ENCODE data around the gene EN2. TPM values are rescaled to one million over a fixed set of nuclear protein-coding genes. Genes with fewer than 3 reads are reported as not detected.

EN2 gene
- total and polyA plus RNA-seq, 2 of the 13 experiments (the other 11 are each of a cell fraction or from before 2014, with no cell fraction given) = not detected

GRCh38 chr7:155505422-155505793 is 47.5 kb downstream of the EN2 start:
- Histone ChIP-seq H3K9ac (ENCODE audit: insufficient read depth, low read depth, low read length) (no peak overlapping the region), H3K36me3 (replicated peaks in 1 of 2; ENCODE audit: control insufficient read depth in 1 of 2, insufficient read depth in 2 of 2, low read length in 2 of 2) (no peaks in the 10 kb centered on the region), H3K4me3 (replicated peaks in 1 of 3; ENCODE audit: insufficient read depth in 1 of 3, low read depth in 2 of 3, low read length in 3 of 3) (no peak overlapping the region), H3K4me1 (ENCODE audit: insufficient read depth, low read length) (0 out of 2 replicates have a peak, but pooled peaks cover 10% of the 10 kb centered on the region), H3K4me2 (ENCODE audit: low read depth, low read length) (no peak overlapping the region), H3K79me2 (ENCODE audit: insufficient read depth, low read length) (no peaks in the 10 kb centered on the region), H2AFZ (ENCODE audit: low read length) (no peak overlapping the region), H4K20me1 (ENCODE audit: insufficient read depth, low read length) (no peaks in the 10 kb centered on the region), H3K27ac (ENCODE audit: extremely low read length, insufficient read depth, low read length) (no peak overlapping the region), H3K27me3 (ENCODE audit: control insufficient read depth in 1 of 2, insufficient read depth in 2 of 2, low read length in 2 of 2) (peaks cover 3 to 59% of the 10 kb centered on the region in 2 experiments; a peak in 4 of 5 replicates), H3K9me3 (ENCODE audit: low read length) (no peaks in the 10 kb centered on the region)
- CTCF ChIA-PET (ENCODE audit: low intra/inter-chr PET ratio, low total read pairs) = no interaction called here
- no TSS peak for BruUV-seq (replicated peaks)
- DNase-seq (ENCODE audit: low spot score) = no peak
- TF ChIP-seq YEATS2 (CRISPR knock-in tag; IDR thresholded peaks at IDR 0.05; ENCODE audit: borderline replicate concordance) = no peak
- TF ChIP-seq MATR3 (CRISPR knock-in tag; IDR thresholded peaks at IDR 0.05) = no peak
- TF ChIP-seq ZNF501 (CRISPR knock-in tag; IDR thresholded peaks at IDR 0.05) = no peak
- TF ChIP-seq, protein P1, sequence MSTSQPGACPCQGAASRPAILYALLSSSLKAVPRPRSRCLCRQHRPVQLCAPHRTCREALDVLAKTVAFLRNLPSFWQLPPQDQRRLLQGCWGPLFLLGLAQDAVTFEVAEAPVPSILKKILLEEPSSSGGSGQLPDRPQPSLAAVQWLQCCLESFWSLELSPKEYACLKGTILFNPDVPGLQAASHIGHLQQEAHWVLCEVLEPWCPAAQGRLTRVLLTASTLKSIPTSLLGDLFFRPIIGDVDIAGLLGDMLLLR (CRISPR knock-in tag; IDR thresholded peaks at IDR 0.05) = no peak
- no peak for TF ChIP-seq ZNF709 (CRISPR knock-in tag; IDR thresholded peaks at IDR 0.05)
- TF ChIP-seq CC2D1A (CRISPR knock-in tag; IDR thresholded peaks at IDR 0.05) = no peak
- TF ChIP-seq HOXA7 (CRISPR knock-in tag; IDR thresholded peaks at IDR 0.05) = no peak
- TF ChIP-seq SCMH1 (CRISPR knock-in tag; IDR thresholded peaks at IDR 0.05; ENCODE audit: borderline replicate concordance) = no peak
- TF ChIP-seq ZNF883 (CRISPR knock-in tag; IDR thresholded peaks at IDR 0.05; ENCODE audit: not compliant biosample characterization) = no peak
- TF ChIP-seq ZNF891 (CRISPR knock-in tag; IDR thresholded peaks at IDR 0.05) = no peak
- TF ChIP-seq ZFP36L2 (CRISPR knock-in tag; IDR thresholded peaks at IDR 0.05) = no peak
- TF ChIP-seq, protein P2, sequence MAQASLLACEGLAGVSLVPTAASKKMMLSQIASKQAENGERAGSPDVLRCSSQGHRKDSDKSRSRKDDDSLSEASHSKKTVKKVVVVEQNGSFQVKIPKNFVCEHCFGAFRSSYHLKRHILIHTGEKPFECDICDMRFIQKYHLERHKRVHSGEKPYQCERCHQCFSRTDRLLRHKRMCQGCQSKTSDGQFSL (CRISPR knock-in tag; IDR thresholded peaks at IDR 0.05) = no peak
- no peak for TF ChIP-seq ARNTL (CRISPR knock-in tag; IDR thresholded peaks at IDR 0.05)
- TF ChIP-seq ZNF749 (CRISPR knock-in tag; IDR thresholded peaks at IDR 0.05; ENCODE audit: borderline replicate concordance) = no peak
- ATAC-seq = no peak
- POLR2A ChIA-PET = no interaction called here
- in situ Hi-C loops (cut with HindIII; ENCODE audit: extremely low pct_ligation_motif_present, low pct_unique_long_range_greater_than_20kb) (no loop called here), intact Hi-C loops (cut with micrococcal nuclease; ENCODE audit: unreplicated experiment) (no loop called here)
- WGBS (ENCODE audit: low lambda C conversion rate) = 11% methylated on average over 3 of the region's 3 CpGs
- no peak for FAIRE-seq

All from HepG2 (cell line).